Sciatic nerve (tissue), 2 donors: Measurements from ENCODE around the gene KCNK4. TPM values are rescaled to one million over a fixed set of nuclear protein-coding genes. Genes with fewer than 3 reads are reported as not detected.
A peak's percentile ranks its signal among the peaks of the same experiment; 100 is the strongest.

Experiments
- ATAC-seq: fragments of 200-7000 bp; cut with Tn5 transposase; one replicate; pipeline ENCODE4 v1.9.1; 2020; ENCODE audit warnings: mild to moderate bottlenecking, moderate library complexity
- DNase-seq: peaks from one replicate; pipeline ENCODE4 v3.0.0-alpha.2; 2020; ENCODE audit warnings: low spot score
- intact Hi-C: fragments of 100-400 bp; cut with DNase I; formaldehyde crosslinking; loops from one replicate; pipeline ENCODE4 v1.14.2; 2022
- total RNA-seq: library from RNA; stranded (reverse); fragmentation: NEBNext Ultra II Directional; extraction: Animal tissue kit (Norgen Biotek cat#: 25700); gene quantifications from one replicate; pipeline ENCODE4 v1.2.1, GENCODE V29; 2021
- donor health status: DM: no; HTN: no; CAD: no.
- donor health status: DM: no; HTN: no; CAD: no.

Gene KCNK4
- total RNA-seq, 1 donor from 2014 or later, result not detected

DNA sequence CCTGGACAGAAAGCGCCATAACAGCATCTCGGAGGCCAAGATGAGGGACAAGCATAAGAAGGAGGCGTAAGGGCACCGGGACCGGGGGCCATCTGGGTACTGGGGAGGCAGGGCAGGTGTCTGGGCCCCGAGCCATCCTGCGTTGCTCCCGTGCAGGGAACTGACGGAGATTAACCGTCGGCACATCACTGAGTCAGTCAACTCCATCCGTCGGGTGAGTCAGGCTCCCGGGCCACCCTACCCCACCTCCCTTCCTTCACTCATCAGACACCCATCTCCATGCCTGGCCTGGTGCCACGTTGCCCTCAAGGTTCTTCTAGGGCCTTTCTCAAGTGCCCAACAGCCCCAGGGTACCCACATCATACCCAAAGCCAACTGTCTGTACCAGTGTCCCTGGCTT, 24.8 kb upstream of the KCNK4 start:
- ATAC-seq, result no peak
- intact Hi-C loops, result no loop called here
- DNase-seq, result no peak

DNA sequence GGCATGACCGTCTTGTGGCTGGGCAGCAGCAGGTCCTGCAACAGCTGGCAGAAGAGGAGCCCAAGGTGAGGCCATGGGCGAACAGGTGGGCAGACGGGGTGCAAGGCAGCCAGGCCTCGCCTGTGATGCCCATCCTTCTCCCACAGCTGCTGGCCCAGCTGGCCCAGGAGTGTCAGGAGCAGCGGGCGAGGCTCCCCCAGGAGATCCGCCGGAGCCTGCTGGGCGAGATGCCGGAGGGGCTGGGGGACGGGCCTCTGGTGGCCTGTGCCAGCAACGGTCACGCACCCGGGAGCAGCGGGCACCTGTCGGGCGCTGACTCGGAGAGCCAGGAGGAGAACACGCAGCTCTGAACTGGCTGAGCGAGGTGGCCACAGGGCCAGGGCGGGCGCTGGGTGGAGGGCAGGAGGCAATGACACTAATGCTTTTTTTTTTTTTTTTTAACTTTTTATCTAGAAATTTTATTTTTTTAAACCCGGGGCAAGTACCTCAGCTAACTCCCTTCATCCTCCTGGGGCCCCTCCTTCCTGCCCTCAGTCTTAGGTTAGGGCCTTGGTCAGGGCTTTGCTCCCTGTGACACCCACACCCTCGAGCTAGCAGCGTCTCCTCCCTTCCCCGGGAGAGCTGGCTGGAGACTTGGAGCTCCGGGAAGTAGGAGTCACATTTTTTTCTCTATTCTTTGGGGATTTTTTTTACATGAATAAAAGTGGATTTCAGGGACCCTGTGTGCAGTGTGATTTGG, 23.7 kb upstream of the KCNK4 start:
- ATAC-seq (no peak), DNase-seq (no peak)
- intact Hi-C loops, result no loop called here

DNA sequence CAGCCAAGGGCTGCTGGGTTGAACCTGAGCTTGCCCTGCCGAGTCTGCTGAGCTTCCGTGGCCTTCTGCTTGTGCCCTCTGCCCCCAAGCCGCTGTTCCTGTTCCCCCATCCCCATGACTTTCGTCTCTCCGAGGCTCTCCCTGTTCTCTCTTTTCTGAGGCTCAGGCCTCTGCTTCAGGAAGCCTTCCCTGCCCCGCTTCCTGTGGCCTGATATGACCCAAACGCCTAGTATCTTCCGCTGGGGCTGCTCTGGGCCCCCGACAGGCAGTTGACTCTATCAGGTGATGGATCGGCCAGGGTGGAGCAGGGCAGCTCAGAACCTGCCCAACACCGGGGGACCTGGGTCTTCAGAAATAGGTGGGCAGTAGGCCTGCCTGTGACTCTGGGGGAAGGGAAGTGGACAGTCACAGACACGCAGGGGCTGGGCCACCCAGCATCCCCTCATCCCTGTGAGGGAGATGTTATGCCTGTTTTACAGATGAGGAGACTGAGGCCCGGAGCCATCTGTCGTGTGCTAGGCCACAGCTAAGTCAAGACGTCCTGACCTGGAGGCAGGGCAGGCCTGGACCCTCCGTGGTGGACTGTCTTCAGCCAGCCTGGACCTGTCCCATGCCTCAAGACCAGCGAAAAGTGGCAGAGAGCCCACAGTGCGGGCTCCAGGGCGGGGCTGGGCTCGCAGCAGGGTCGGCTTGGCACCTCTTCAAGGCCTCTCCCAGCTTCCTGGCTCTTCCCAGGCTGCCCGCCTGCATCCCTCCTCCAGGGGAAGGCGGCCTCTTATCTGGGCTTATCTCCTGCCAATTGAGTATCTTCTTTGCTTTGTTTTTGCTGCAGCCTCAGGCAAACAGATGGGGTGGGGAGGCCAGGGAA, 22.8 kb upstream of the KCNK4 start:
- peak; percentile 0 for ATAC-seq
- intact Hi-C loops, result no loop called here
- DNase-seq, result peak; percentile 81

DNA sequence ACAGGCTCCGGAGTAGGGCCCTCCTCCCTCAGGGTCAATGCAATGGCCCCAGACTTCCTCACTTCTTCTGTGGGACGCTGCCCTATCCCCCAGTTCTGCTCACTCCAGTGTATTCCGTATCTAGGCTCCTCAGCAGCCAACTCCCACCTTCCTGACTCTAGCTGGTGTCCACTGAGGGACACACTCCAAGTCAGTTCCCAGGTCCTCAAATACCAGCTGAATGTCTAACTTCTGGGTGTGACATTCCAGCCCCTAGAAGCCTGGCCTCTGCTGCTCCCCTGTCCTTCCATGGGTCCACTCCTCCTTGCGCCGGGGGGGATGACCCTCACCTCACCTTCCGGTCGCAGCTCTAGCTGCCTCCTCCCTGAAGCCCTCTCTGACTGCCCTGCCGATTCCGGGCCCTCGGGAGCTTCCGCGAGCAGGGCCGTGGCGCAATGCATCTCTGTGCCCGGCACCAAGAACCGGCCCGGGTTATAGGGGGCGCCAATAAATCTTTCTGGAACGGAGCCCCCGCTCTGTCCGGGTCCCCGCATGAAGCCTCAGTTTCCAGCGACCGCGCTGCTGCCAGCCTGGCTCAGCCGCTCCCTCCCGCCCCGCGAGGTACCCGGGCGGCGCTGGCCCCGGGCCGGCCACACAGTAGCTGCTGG, 22.1 kb upstream of the KCNK4 start:
- DNase-seq (no peak), ATAC-seq (peak; percentile 3)
- intact Hi-C loops, result no loop called here

DNA sequence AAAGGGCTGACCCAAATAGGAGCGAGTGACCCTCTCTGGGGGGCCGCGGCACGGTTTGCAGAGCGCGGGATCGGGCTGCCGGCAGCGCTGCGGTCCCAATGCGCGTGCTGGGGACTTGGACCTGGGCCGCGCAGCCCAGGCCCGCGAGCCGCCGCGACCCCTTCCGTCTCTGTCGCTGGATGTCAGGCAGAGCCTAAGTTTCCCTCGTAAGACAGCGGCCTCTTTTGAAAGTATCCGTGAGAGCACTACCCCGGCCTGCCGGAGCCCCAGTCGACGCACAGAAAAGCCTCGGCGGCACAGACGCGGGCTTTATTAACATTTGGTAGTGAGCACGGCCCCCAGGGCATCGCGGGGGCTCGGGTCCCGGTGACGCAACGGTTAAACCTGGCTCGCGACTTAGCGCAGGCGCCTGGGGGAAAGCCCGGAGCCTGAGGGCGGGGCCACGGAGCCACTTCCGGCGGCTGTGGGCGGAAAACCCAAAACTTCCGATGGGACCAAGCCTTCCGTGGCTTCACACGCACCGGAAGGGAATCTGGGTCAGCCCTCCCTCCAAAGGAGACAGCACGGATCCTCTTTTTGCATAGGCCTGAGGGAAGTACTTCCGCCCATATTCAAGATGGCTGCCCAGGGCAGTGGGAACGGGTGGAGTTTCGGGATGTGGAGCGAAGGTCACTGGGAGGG, 21.4 kb upstream of the KCNK4 start:
- peak; percentile 92 for ATAC-seq
- intact Hi-C loops, result no loop called here
- DNase-seq, result peak; percentile 98

DNA sequence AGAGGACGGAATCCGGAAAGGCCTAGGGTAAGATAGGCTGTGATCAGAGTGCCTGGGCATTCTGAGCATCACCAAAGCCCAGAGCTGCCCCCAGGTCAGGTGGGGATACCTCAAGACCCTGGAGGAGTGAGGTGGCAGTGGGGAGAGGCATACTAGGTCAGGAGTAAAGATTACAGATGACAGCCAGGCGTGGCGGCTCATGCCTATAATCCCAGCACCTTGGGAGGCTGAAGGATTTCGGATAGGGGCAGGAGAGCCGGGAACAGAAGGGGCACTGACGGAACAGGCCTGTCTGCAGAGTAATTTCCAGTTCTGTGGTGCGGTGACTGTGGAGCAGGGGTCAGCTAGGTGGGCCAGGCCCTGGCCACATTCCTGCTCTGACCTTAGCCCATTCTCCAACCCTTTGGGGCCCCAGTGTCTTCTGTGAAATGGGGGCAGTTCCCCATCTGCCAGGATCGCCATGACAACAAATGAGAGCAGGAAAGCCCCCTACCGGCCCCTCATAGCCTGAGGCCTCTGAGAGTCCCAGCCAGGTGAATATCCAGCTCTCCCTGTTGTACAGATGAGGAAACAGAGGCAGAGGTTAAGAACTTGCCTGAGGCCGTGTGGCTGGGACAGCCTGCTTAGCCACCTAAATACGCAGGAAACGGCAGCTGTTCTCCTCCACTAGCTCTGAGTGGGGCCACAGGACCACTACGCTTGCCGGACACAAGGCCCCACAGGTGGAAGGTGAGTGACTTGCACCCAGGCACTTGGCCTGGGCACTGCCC, 15.9 kb upstream of the KCNK4 start:
- ATAC-seq (no peak), DNase-seq (no peak)

DNA sequence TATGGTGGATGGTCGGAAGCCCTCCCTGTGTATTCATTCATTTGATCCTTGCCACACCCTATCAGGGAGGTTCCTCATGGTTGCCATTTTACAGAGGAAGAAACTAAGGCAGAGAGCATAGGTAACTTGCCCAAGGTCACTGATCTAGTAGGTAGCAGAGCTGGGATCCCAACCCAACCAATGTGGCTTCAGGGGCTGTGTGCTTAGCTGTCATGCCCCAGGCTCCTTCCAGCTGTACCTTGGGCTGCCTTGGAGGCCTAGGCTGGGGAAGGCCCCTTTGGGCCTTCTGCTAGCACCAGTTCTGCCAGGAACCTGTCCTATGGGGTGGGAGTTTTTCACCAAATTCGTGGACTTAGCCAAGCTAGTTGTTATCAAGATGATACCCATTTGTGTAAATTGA, 15.3 kb upstream of the KCNK4 start:
- DNase-seq (no peak), ATAC-seq (no peak)
- intact Hi-C loops, result no loop called here

More for the DNA sequence above, 15.9 kb upstream of the KCNK4 start:
- intact Hi-C loops, result no loop called here

DNA sequence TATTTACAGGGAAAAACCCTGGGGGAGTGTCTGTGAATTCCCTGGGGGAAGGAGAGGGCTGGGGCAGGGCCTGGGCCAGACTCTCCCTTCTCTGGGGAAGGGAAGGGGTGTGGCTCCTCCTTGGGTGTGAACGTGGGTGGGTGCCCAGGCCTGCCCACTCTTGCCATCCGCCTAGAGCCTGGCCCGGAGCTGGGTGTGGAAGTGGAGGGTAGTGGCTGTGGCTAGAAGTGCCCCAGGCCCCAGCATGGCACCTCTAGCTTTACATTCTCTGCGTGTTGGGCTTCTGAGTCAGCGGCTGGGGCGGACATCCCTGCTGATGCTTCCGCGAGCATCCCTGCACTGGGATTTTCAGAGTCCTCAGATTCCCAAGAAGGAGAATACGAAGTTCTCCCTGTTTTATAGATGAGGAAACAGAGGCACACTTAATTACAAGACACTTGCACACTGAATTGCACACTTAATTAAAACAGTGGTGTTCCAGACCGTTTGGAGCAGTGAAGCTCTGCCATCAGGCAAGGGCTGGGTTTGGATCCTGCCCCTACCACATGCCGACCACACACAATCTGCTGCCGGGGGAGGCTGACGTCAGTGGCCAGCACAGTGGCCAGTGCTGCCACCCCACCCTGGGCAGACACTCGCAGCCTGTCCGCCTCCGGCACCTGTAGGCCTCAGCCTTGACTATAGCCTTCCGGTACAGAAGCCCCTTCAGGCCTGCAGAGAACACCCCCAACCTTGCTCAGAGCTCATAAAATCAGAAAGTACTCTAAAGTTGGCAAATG, 14.3 kb upstream of the KCNK4 start:
- DNase-seq (no peak), ATAC-seq (no peak)
- intact Hi-C loops, result no loop called here

DNA sequence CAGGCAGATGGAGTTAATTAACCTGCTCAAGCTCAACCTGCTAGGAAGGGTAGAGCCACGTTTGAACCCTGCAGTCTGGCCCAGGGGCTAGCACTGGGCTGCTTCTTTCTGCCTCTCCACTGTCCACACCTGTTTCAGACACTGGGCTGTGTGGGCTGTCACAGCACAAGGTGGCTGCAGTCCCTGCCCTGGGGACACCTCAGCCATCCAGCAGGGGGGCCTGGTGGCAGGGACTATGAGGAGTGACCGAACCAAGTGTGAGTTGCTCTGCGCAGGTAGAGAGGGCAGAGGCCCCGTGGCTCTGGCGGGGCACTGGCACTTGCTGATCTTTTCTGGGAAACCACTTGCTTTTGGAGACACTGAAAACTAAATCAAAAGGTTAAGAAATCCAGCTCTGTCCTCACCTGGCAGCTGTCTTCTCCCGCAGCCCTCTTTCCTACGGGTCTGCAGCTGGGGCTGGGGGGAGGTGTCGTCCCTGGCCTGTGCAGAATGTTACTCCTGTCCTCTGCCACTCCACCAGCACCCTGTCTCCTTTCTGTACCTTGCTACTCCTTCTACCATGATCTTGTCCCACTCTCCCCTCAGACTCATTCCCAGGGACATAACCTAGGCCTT, 12.4 kb upstream of the KCNK4 start:
- ATAC-seq, result no peak
- DNase-seq, result no peak
- intact Hi-C loops, result no loop called here

DNA sequence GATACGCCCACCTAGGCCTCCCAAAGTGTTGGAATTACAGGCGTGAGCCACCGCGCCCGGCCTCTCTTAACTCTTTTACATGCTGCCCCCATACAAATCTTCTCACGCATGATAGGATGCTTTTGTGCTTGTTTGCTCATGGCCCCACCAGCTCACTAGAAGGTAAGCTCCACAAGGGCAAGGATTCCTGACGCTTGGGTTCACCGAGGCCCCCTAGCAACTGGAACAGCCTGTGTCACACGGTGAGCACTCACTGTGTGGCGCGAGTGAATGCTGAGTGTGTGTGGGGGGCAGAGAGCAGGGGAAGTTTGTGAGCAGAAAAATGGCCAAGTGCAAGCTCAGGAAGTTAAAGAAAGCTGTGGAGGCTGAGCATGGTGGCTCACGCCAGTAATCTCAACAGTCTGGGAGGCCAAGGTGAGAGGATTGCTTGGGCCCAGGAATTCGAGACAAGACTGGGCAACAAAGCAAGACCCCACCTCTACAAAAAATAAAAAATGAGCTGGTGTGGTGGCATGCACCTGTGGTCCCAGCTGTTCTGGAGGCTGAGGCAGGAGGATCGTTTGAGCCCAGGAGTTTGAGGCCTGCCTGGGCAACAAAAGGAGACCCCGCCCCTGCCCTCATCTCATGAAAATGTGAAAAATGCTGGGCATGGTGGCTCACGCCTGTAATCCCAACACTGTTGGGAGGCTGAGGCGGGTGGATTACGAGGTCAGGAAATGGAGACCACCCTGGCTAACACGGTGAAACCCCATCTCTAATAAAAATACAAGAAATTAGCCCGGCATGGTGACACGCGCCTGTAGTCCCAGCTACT, 8.9 kb upstream of the KCNK4 start:
- ATAC-seq, result no peak
- no peak for DNase-seq
- intact Hi-C loops, result no loop called here

DNA sequence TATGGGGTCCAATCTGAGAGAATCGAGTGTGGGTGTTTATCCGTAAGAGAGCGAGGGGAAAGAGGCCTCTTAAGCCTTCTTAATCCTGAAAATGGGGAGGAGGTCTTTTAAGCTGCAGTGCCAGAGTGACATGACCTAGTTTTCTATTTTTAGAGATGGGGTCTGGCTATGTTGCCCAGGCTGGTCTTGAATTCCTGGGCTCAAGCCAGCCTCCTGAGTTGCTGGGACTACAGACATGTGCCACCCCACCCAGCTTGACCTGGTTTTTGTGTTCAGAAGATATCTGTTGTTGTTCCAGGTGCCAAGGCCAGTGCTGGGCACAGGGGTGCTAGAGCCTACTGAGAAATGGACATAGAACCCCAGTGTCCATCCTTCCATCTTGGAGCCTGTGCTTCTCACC, 8.0 kb upstream of the KCNK4 start:
- no peak for DNase-seq
- ATAC-seq, result no peak
- intact Hi-C loops, result no loop called here

DNA sequence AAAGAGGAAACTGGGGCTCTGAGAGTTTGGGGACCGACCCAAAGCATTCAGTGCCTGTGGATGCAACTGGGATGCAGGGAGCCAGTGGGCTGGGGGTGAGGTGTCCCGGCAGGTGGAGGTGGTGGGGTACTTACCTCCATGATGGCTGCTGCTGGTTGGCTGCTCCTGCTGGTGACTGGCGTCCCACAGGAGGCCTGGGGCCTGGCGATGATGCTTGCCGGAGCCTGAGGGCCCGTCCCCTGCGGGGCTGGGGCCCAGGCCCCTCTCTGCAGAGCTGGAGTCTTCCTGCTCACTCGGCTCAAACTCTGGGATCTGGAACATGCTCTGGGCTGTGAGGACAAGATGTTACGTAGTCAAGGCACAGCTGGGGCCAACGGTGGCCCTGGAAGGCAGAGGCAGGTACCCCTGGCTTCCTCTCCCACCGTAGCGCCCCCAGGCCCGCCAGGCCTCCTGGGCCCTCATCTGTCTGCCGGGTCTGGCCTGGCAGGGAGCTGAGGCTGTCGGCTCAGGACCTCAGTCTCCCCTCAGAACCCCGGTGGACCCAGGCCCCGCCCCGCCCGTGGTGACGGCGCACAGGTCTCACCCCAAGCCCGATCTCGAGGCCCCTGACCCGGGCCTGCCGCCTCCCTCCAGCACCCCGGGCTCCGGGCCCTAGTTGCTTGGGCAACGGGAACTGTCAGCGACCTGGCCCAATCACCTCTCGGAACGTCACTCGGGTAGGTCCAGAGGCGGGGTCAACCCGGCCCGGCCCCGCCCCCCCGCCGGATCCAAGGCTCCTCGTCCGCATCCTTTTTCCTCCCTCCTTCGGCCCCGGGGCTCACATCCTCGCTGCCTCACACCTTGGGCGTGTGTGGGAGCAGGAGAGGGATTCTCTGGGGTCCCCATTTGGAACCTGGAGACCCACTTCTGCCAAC, 6.8 kb upstream of the KCNK4 start, which contains the start of gene BAD:
TSS of gene BAD (minus strand) at position 618 of the 914 bp plus-strand sequence. CDS start at position 321, 297 bp downstream.
- intact Hi-C loops, result no loop called here
- ATAC-seq, result peak; percentile 97

DNA sequence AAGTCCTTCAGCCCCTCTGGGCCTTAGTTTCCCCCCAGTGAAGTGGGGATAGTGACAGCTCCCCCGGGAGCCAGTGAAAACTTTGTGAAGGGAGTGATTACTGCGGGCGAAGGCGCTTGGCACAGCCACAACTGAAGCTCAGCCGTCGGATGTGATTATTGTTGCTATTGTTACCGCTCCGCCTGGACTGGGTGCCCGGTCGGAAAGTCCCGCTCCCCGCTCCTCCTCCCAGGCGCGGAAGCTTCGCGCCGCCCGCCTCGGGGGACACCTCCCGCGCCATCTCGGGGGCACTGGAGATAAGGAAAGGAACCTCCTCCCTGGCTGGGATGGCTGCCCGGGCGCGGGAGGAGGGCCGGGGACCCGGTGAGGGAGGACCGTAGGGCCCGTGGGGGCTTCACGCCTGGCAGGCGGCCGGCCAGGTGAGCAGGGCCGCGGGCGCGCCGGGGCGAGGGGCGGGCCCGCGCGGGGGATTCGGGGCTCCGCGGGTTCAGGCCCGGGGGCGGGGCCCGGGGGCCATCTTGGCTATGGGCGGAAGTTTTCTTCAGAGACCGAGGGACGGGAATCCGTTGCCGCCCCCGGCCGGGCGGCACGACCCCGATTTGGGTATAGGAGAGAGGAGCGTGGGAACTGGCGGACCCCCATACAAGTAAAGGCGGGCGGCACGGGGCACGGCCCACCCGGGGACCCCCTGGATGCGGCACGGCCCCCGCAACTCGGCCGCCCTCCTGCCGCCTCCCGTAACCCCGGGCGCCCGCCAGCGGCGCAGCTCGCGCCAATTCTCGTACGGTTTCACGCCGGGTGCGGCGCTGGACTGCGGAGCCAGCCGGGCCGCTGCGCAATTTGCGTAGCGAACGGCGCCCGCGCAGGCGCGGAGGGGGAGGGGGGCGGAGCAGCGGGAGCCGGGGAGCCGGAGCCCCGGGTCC, 5.9 kb upstream of the KCNK4 start, which contains the start of gene GPR137:
TSS of gene GPR137 (plus strand) at position 887 of the 923 bp plus-strand sequence. CDS start 677 bp downstream, outside the sequence.
- intact Hi-C loops, result no loop called here
- peak; percentile 93 for DNase-seq
- peak; percentile 59 for ATAC-seq

More for the DNA sequence above, 6.8 kb upstream of the KCNK4 start, which contains the start of gene BAD:
- DNase-seq, result peak; percentile 98
